GM12875 (cell line): ENCODE measurements around the gene COL8A1.

Experiments used
- H3K4me3 ChIP-seq: one replicate; pipeline ENCODE4 v1.5.1; 2011; ENCODE audit warnings: low read depth, low read length, control low read depth
- TF ChIP-seq, protein P1 (sequence below): IDR thresholded peaks from 2 replicates; pipeline ENCODE4 v1.5.1; 2011; ENCODE audit warnings: low read depth, mild to moderate bottlenecking, control low read depth, inconsistent platforms, low read length, moderate library complexity, borderline replicate concordance; ENCODE audit not compliant: insufficient read depth

Gene COL8A1

DNA sequence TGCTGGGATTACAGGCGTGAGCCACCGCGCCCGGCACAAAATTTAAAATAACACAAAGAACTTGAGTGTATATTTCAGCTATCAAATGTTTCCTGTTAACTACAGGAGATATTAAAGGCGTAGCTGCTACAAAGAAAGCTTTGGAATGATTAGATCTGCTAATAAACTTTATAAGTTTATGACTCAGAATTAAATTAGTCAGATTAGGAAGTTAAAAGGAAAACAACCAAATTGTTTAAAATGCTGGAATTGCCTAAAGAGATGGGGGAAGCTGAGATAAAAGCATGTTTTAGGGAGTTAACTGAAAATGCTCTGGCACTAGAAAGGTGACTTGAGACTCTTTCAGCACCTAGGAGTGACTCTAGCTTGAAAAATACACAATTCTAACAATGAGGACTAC lies 58.9 kb downstream of the COL8A1 start:
- H3K4me3 ChIP-seq: no peak overlapping the region
- TF ChIP-seq, protein P1, sequence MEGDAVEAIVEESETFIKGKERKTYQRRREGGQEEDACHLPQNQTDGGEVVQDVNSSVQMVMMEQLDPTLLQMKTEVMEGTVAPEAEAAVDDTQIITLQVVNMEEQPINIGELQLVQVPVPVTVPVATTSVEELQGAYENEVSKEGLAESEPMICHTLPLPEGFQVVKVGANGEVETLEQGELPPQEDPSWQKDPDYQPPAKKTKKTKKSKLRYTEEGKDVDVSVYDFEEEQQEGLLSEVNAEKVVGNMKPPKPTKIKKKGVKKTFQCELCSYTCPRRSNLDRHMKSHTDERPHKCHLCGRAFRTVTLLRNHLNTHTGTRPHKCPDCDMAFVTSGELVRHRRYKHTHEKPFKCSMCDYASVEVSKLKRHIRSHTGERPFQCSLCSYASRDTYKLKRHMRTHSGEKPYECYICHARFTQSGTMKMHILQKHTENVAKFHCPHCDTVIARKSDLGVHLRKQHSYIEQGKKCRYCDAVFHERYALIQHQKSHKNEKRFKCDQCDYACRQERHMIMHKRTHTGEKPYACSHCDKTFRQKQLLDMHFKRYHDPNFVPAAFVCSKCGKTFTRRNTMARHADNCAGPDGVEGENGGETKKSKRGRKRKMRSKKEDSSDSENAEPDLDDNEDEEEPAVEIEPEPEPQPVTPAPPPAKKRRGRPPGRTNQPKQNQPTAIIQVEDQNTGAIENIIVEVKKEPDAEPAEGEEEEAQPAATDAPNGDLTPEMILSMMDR: no peak

DNA sequence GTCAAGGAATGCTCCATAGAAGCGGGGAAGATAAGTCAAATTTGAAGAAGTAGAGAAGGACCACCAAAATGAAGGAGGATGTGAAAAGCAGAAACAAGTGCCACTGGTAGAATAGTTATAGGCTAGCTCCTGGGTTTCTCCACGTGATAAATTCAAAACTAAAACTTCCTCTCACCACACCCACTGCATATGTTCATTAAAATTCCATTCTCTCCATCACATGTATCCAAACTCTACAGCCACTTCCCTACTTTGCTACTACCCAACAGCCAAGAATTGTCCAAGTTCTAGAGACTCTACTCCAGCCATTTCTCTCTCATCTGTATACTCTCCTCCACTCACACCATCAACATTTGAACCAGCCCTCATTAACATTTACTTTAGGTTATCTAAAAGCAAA lies 60.5 kb downstream of the COL8A1 start:
- TF ChIP-seq, protein P1: no peak
- no peak overlapping the region for H3K4me3 ChIP-seq

DNA sequence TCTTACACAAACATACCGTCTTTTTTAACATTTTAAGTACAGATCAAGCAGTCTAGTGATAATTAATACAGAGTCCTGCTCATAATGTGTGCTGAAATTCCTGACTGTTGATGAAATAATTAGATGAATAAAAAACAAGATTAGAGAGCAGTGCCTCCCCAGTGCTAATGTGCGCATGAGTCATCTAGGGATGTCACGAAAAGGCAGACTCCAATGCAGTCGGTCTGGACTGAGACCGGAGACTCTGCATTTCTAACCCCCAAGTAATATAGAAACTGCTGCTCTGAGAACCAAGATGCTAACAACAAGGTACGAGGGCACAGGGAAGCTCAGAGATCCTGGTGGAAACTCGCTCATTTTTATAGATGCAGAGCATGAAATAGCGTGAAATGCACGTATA lies 61.4 kb downstream of the COL8A1 start:
- H3K4me3 ChIP-seq: no peak overlapping the region
- TF ChIP-seq, protein P1: no peak

DNA sequence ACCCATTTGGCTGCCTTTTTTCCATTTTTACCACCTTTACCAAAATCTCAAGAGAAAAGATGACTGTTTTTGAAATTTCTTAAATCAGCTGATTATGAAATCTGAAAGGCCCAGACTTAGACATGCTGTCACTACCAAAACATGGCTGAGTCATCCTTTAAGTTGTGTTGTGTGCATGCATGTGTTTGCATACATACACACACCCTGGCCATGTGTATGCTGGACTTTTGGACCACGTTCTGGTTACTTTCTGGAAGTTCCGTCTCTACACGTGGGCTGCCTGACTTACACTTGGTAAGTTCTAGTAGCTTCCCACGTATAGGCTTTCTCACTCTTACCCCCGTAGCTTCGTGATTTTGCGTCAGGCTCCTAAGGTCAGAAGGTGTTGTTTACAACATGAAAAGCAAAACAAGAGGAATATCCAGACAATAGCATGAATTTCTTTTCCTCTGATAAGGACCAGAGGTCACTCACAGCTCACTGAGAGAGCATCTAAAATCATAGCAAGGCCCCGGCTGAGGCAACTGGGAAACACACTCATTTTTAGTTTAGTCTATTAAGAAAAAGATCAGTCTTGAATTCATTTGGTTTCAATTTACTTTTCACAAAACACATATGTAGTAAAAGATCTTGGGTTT lies 62.4 kb downstream of the COL8A1 start:
- H3K4me3 ChIP-seq: no peak overlapping the region
- TF ChIP-seq, protein P1: no peak

DNA sequence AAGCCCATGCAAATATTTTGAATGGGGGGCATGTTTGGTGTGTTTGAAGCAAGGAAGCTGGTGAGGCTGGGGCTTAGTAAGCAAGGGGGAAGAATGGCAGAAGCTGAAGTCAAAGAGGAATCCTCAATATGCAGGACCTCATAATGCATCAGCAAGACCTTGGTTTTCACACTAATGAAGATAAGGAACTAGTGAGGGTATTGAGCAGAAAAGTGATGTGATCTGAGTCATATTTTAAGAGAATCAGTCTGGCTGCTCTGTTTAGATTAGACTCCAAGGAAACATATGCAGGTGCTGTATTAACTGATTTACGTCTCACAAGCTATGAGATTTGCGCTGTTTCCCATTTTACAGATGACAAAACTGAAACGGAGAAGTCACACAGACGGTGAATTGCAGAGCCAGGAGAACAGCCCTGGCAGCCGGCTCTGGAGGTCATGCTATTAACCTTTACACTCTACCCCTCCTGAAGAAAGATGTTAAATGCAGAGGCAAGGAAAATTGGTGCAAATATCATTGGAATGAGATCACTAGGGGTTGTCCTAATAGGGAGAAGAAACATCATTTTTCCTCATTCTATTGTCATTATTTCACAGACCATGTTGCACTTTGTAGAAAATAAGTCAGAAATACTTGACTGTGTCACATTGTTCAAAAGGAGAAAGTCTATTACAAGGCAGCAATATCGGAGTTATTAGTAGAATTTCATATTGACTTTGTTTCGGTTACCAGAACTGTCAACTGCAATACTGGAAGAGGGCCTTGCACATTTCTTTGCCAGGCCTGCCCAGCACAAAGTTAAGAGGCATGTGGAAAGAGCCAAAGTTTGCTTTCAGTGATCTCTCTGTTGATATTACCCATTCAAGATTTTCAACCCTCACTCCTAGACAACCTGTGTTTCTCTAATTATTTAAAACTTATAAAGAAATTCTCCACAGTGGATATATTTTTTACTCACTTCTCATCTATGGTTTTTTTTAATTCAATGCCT lies 64.9 kb downstream of the COL8A1 start:
- TF ChIP-seq, protein P1: no peak
- H3K4me3 ChIP-seq: no peak overlapping the region

DNA sequence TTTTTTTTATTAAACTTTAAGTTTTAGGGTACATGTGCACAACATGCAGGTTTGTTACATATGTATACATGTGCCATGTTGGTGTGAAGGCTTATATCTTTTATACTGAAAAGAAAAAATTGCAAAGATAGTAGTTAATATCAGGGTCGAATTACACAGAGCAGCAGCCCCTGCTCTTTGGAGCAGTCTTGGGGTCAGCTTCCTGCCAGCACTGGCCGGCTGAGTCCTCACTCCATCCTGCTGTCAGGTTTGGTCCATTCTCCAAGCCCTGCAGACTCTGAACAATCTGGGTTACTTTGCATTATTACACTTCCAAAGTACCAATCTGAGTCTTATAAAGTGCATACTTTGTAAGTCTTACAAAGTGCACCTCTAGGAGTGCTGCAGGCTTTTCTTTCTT lies 66.0 kb downstream of the COL8A1 start:
- TF ChIP-seq, protein P1: no peak
- H3K4me3 ChIP-seq: no peak overlapping the region
